Measurements from ENCODE around the gene TMEM108.

Gene TMEM108

GRCh38 chr3:133192967-133193366 is 154.8 kb downstream of the TMEM108 start:
- H4K91ac ChIP-seq (ENCODE audit: low read depth, low read length): no peak overlapping the region
- H3K79me1 ChIP-seq (ENCODE audit: low read length): peaks cover 3% of the 10 kb centered on the region
- no peak overlapping the region for H2BK12ac ChIP-seq (ENCODE audit: low read length)
- H2BK5ac ChIP-seq (ENCODE audit: low read depth, low read length, poor library complexity): no peak overlapping the region
- H4K8ac ChIP-seq (ENCODE audit: low read depth, low read length): no peak overlapping the region
- H3K4me1 ChIP-seq (ENCODE audit: control insufficient read depth in 1 of 2, insufficient read depth in 2 of 2, low read length in 2 of 2): peaks cover 4% of the 10 kb centered on the region in 2 experiments
- no peak overlapping the region for H3K4ac ChIP-seq (ENCODE audit: low read depth, low read length)
- no peak overlapping the region for H3K4me2 ChIP-seq (ENCODE audit: low read length)
- H3K14ac ChIP-seq (ENCODE audit: low read length): no peak overlapping the region
- no peak overlapping the region for H3K18ac ChIP-seq (ENCODE audit: low read length)
- no peaks in the 10 kb centered on the region for H3K27me3 ChIP-seq (ENCODE audit: insufficient read depth, low read length)
- no peak overlapping the region for H2AK5ac ChIP-seq (ENCODE audit: low read length)
- H3K79me2 ChIP-seq (ENCODE audit: control insufficient read depth, insufficient read depth, low read length, poor library complexity): no peaks in the 10 kb centered on the region
- peak in 1 of 2 donors; percentile 81 for DNase-seq
- no peaks in the 10 kb centered on the region for H3K36me3 ChIP-seq (ENCODE audit: control insufficient read depth in 1 of 2, insufficient read depth in 2 of 2, low read length in 2 of 2)
- no peak overlapping the region for H3K23ac ChIP-seq (ENCODE audit: low read length)
- no peak overlapping the region for H3K4me3 ChIP-seq (ENCODE audit: low read depth, low read length)
- H2AFZ ChIP-seq (ENCODE audit: insufficient read depth, low read length, poor library complexity): no peak overlapping the region
- no peaks in the 10 kb centered on the region for H3K9me3 ChIP-seq (ENCODE audit: insufficient read depth, low read depth, low read length)
- no peak overlapping the region for H4K12ac ChIP-seq (ENCODE audit: low read depth, low read length)
- H3K9ac ChIP-seq (ENCODE audit: low read length): no peak overlapping the region
- H3K27ac ChIP-seq (ENCODE audit: low read depth, low read length): no peak overlapping the region
- H2BK120ac ChIP-seq (ENCODE audit: insufficient read depth, low read length, poor library complexity): no peak overlapping the region

GRCh38 chr3:133196527-133196926 is 158.3 kb downstream of the TMEM108 start:
- H3K14ac ChIP-seq (ENCODE audit: low read length): no peak overlapping the region
- no peak overlapping the region for H3K4me2 ChIP-seq (ENCODE audit: low read length)
- no peak overlapping the region for H2AK5ac ChIP-seq (ENCODE audit: low read length)
- no peak overlapping the region for H2BK5ac ChIP-seq (ENCODE audit: low read depth, low read length, poor library complexity)
- H3K79me2 ChIP-seq (ENCODE audit: control insufficient read depth, insufficient read depth, low read length, poor library complexity): no peaks in the 10 kb centered on the region
- H3K27ac ChIP-seq (ENCODE audit: low read depth, low read length): no peak overlapping the region
- H3K79me1 ChIP-seq (ENCODE audit: low read length): peaks cover 3% of the 10 kb centered on the region
- DNase-seq: peak in 1 of 2 donors; percentile 3
- no CpG with 5 or more reads among the region's 3 CpGs for WGBS (ENCODE audit: extremely low coverage, insufficient coverage, insufficient read length)
- no peak overlapping the region for H3K4me3 ChIP-seq (ENCODE audit: low read depth, low read length)
- no peaks in the 10 kb centered on the region for H3K27me3 ChIP-seq (ENCODE audit: insufficient read depth, low read length)
- no peak overlapping the region for H2BK12ac ChIP-seq (ENCODE audit: low read length)
- H3K9me3 ChIP-seq (ENCODE audit: insufficient read depth, low read depth, low read length): peaks cover 4% of the 10 kb centered on the region
- no peak overlapping the region for H2AFZ ChIP-seq (ENCODE audit: insufficient read depth, low read length, poor library complexity)
- no peak overlapping the region for H3K18ac ChIP-seq (ENCODE audit: low read length)
- H3K4ac ChIP-seq (ENCODE audit: low read depth, low read length): no peak overlapping the region
- H3K36me3 ChIP-seq (ENCODE audit: control insufficient read depth in 1 of 2, insufficient read depth in 2 of 2, low read length in 2 of 2): no peaks in the 10 kb centered on the region
- no peak overlapping the region for H2BK120ac ChIP-seq (ENCODE audit: insufficient read depth, low read length, poor library complexity)
- peaks cover 4% of the 10 kb centered on the region in 2 experiments for H3K4me1 ChIP-seq (ENCODE audit: control insufficient read depth in 1 of 2, insufficient read depth in 2 of 2, low read length in 2 of 2)
- no peak overlapping the region for H4K91ac ChIP-seq (ENCODE audit: low read depth, low read length)
- no peak overlapping the region for H4K12ac ChIP-seq (ENCODE audit: low read depth, low read length)
- no peak overlapping the region for H4K8ac ChIP-seq (ENCODE audit: low read depth, low read length)
- no peak overlapping the region for H3K9ac ChIP-seq (ENCODE audit: low read length)
- no peak overlapping the region for H3K23ac ChIP-seq (ENCODE audit: low read length)

GRCh38 chr3:133197619-133198018 is 159.4 kb downstream of the TMEM108 start:
- Histone ChIP-seq H3K27ac (ENCODE audit: low read depth, low read length) (no peak overlapping the region), H3K18ac (ENCODE audit: low read length) (no peak overlapping the region), H3K23ac (ENCODE audit: low read length) (no peak overlapping the region), H3K79me2 (ENCODE audit: control insufficient read depth, insufficient read depth, low read length, poor library complexity) (no peaks in the 10 kb centered on the region), H4K12ac (ENCODE audit: low read depth, low read length) (no peak overlapping the region), H4K91ac (ENCODE audit: low read depth, low read length) (no peak overlapping the region), H3K14ac (ENCODE audit: low read length) (no peak overlapping the region), H3K79me1 (ENCODE audit: low read length) (peaks cover under 1% of the 10 kb centered on the region), H2BK5ac (ENCODE audit: low read depth, low read length, poor library complexity) (no peak overlapping the region), H3K4me1 (ENCODE audit: control insufficient read depth in 1 of 2, insufficient read depth in 2 of 2, low read length in 2 of 2) (peaks cover 1 to 2% of the 10 kb centered on the region in 2 experiments), H2BK120ac (ENCODE audit: insufficient read depth, low read length, poor library complexity) (no peak overlapping the region), H3K9me3 (ENCODE audit: insufficient read depth, low read depth, low read length) (peaks cover 4% of the 10 kb centered on the region), H2AFZ (ENCODE audit: insufficient read depth, low read length, poor library complexity) (no peak overlapping the region), H4K8ac (ENCODE audit: low read depth, low read length) (no peak overlapping the region), H3K27me3 (ENCODE audit: insufficient read depth, low read length) (no peaks in the 10 kb centered on the region), H3K9ac (ENCODE audit: low read length) (no peak overlapping the region), H2BK12ac (ENCODE audit: low read length) (no peak overlapping the region), H3K4me2 (ENCODE audit: low read length) (no peak overlapping the region), H3K36me3 (ENCODE audit: control insufficient read depth in 1 of 2, insufficient read depth in 2 of 2, low read length in 2 of 2) (no peaks in the 10 kb centered on the region), H3K4ac (ENCODE audit: low read depth, low read length) (no peak overlapping the region), H2AK5ac (ENCODE audit: low read length) (no peak overlapping the region), H3K4me3 (ENCODE audit: low read depth, low read length) (no peak overlapping the region)
- WGBS (ENCODE audit: extremely low coverage, insufficient coverage, insufficient read length): no CpG with 5 or more reads among the region's 1 CpG
- peak in 1 of 2 donors; percentile 26 for DNase-seq

GRCh38 chr3:133206921-133207320 is 168.7 kb downstream of the TMEM108 start:
- no peaks in the 10 kb centered on the region for H3K79me2 ChIP-seq (ENCODE audit: control insufficient read depth, insufficient read depth, low read length, poor library complexity)
- H3K9ac ChIP-seq (ENCODE audit: low read length): no peak overlapping the region
- no peak overlapping the region for H2BK5ac ChIP-seq (ENCODE audit: low read depth, low read length, poor library complexity)
- peak overlapping the region; percentile 6 for H2AFZ ChIP-seq (ENCODE audit: insufficient read depth, low read length, poor library complexity)
- H3K4me2 ChIP-seq (ENCODE audit: low read length): peak overlapping the region; percentile 8
- H4K8ac ChIP-seq (ENCODE audit: low read depth, low read length): peak overlapping the region; percentile 7
- DNase-seq: peak; percentile 64 to 77
- no peak overlapping the region for H2BK12ac ChIP-seq (ENCODE audit: low read length)
- no peak overlapping the region for H4K91ac ChIP-seq (ENCODE audit: low read depth, low read length)
- no peak overlapping the region for H3K27ac ChIP-seq (ENCODE audit: low read depth, low read length)
- WGBS (ENCODE audit: extremely low coverage, insufficient coverage, insufficient read length): no CpG with 5 or more reads among the region's 5 CpGs
- no peaks in the 10 kb centered on the region for H3K27me3 ChIP-seq (ENCODE audit: insufficient read depth, low read length)
- H3K4me1 ChIP-seq (ENCODE audit: control insufficient read depth in 1 of 2, insufficient read depth in 2 of 2, low read length in 2 of 2): peaks cover 6 to 8% of the 10 kb centered on the region in 2 experiments
- no peak overlapping the region for H3K18ac ChIP-seq (ENCODE audit: low read length)
- no peak overlapping the region for H3K4me3 ChIP-seq (ENCODE audit: low read depth, low read length)
- no peak overlapping the region for H4K12ac ChIP-seq (ENCODE audit: low read depth, low read length)
- H3K36me3 ChIP-seq (ENCODE audit: control insufficient read depth in 1 of 2, insufficient read depth in 2 of 2, low read length in 2 of 2): no peaks in the 10 kb centered on the region
- H2BK120ac ChIP-seq (ENCODE audit: insufficient read depth, low read length, poor library complexity): no peak overlapping the region
- no peak overlapping the region for H3K14ac ChIP-seq (ENCODE audit: low read length)
- no peak overlapping the region for H2AK5ac ChIP-seq (ENCODE audit: low read length)
- no peaks in the 10 kb centered on the region for H3K79me1 ChIP-seq (ENCODE audit: low read length)
- no peaks in the 10 kb centered on the region for H3K9me3 ChIP-seq (ENCODE audit: insufficient read depth, low read depth, low read length)
- H3K23ac ChIP-seq (ENCODE audit: low read length): no peak overlapping the region
- H3K4ac ChIP-seq (ENCODE audit: low read depth, low read length): no peak overlapping the region

Measured in trophoblast cell (in vitro differentiated cells and primary cell).